Mesodermal cell (in vitro differentiated cells): ENCODE measurements around the gene CXCR5.
A peak's percentile ranks its signal among the peaks of the same experiment; 100 is the strongest.

ENCODE experiments used
- H3K27ac ChIP-seq: 2 replicates; pipeline ENCODE4 v1.7.0; 2013; ENCODE audit warnings: mild to moderate bottlenecking, low read depth, low read length, moderate library complexity; ENCODE audit not compliant: severe bottlenecking
- H3K36me3 ChIP-seq: 2 replicates; pipeline ENCODE4 v1.7.1; 2013; ENCODE audit warnings: mild to moderate bottlenecking, low read length, moderate library complexity; ENCODE audit not compliant: control insufficient read depth, insufficient read depth
- H3K4me1 ChIP-seq: one replicate; pipeline ENCODE4 v1.7.1; 2013; ENCODE audit warnings: mild to moderate bottlenecking, low read length; ENCODE audit not compliant: insufficient read depth, control insufficient read depth, poor library complexity, severe bottlenecking
- H3K4me3 ChIP-seq: 2 replicates; pipeline ENCODE4 v1.7.0; 2013; ENCODE audit warnings: low read length, control low read depth, mild to moderate bottlenecking; ENCODE audit not compliant: insufficient read depth, poor library complexity, severe bottlenecking; ENCODE audit errors: extremely low read depth
- H3K9me3 ChIP-seq: 2 replicates; pipeline ENCODE4 v1.7.1; 2013; ENCODE audit warnings: mild to moderate bottlenecking, low read length, moderate library complexity; ENCODE audit not compliant: control insufficient read depth
- WGBS, 2 experiments: methylation state at CpG; one replicate each; pipeline ENCODE4 v1.1.5; 2013; ENCODE audit warnings: missing lambda C conversion rate in 2 of 2; ENCODE audit not compliant: insufficient coverage in 2 of 2; 5-methylcytosine and 5-hydroxymethylcytosine counted together

CXCR5 gene

DNA sequence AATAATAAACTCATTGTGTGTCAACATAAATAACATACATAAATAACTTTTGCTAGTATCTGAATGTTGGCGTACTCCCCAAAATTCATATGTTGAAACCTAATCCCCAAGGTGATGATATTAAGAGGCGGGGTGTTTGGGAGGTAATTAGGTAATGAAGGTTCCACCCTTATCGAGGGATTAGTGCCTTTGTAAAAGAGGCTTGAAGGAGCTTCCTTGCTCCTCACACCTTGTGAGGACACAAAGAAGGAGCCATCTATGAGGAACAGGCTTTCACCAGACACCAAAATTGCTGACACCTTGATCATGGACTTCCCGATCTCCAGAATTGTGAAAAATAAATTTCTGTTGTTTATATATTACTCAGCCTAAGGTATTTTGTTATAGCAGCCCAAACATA, 33.9 kb upstream of the CXCR5 start:
- no peaks in the 10 kb centered on the region for H3K9me3 ChIP-seq
- no peak overlapping the region for H3K4me3 ChIP-seq
- H3K4me1 ChIP-seq, result peaks cover 2% of the 10 kb centered on the region
- 88 to 100% methylated on average over 1 of the region's 4 CpGs for WGBS, 2 experiments
- H3K36me3 ChIP-seq, result no peaks in the 10 kb centered on the region
- no peak overlapping the region for H3K27ac ChIP-seq

DNA sequence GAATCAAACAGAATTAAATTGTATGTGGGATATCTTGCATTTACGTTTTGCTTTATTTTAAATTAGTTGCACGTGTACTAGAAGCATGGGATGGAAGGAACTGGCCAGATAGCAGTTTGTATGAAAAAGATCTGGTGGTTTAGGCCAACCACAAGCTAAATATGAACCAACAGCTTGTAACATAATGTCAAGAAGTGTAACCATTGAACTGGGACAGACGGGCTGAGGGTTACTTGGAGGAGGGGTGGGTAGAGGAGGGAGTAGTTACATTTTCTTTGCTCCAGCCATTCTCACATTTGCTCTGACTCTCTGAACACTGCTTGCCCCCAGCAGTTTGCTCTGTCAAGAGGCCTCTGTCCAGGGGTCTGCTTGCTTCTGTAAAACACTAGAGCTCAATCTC, 31.7 kb upstream of the CXCR5 start:
- H3K9me3 ChIP-seq, result no peaks in the 10 kb centered on the region
- H3K27ac ChIP-seq, result no peak overlapping the region
- H3K4me3 ChIP-seq, result no peak overlapping the region
- H3K4me1 ChIP-seq, result no peaks in the 10 kb centered on the region
- WGBS, 2 experiments, result 80 to 83% methylated on average over 1 to 2 of the region's 3 CpGs
- H3K36me3 ChIP-seq, result no peaks in the 10 kb centered on the region

DNA sequence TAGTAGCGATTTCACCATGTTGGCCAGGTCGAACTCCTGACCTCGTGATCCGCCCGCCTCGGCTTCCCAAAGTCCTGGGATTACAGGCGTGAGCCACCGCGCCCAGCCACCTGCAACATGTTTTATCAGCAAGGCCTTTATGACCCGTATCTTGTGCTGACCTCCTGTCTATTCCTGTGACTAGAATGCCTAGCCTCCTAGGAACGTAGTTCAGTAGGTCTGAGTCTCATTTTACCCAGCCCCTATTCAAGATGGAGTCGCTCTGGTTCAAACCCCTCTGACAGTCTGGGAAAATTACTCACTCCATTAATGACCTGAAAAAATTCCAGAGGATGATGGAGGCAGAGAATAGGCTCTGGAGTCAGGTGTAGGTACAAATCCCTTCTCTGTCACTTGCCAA, 30.0 kb upstream of the CXCR5 start:
- Histone ChIP-seq H3K4me3 (no peak overlapping the region), H3K27ac (no peak overlapping the region), H3K9me3 (no peaks in the 10 kb centered on the region), H3K36me3 (no peaks in the 10 kb centered on the region), H3K4me1 (no peaks in the 10 kb centered on the region)
- WGBS, 2 experiments, result 96 to 99% methylated on average over 10 to 11 of the region's 12 CpGs

DNA sequence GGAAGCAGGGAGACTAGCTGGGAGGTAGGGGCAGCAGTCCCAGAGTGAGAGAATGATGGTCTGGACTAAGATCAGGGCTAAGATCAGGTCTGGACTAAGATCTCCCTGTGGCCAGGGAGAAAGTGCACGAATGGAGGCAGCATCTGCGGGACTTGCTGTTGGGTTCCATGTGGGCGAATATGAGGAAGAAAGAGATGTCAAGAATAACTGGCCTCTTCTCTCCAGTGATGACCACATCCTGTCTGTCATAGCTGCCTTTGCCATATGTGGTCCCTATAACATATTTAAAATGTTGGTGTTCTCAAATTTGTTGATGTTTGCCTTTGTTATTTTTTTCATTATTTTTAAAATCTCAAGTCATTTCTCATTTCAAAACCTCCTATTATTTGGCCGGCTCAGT, 27.4 kb upstream of the CXCR5 start:
- H3K4me3 ChIP-seq, result no peak overlapping the region
- no peak overlapping the region for H3K27ac ChIP-seq
- H3K36me3 ChIP-seq, result no peaks in the 10 kb centered on the region
- H3K4me1 ChIP-seq, result no peaks in the 10 kb centered on the region
- 83 to 86% methylated on average over 2 to 3 of the region's 4 CpGs for WGBS, 2 experiments
- H3K9me3 ChIP-seq, result no peaks in the 10 kb centered on the region

DNA sequence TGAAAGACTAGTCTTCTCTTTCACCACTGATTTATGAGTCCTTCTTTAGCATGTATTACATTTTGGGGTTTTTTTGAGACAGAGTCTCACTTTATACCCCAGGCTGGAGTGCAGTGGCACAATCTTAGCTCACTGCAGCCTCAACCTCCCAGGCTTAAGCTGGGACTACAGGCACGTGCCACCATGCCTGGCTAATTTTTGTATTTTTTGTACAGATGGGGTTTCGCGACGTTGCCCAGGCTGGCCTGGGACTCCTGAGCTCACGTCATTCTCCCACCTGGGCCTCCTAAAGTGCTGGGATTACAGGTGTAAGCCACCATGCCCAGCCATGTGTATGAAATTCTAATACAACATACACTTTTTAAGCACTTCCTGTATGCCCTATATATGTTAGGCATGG, 26.3 kb upstream of the CXCR5 start:
- 96 to 100% methylated on average over 1 to 5 of the region's 5 CpGs for WGBS, 2 experiments

DNA sequence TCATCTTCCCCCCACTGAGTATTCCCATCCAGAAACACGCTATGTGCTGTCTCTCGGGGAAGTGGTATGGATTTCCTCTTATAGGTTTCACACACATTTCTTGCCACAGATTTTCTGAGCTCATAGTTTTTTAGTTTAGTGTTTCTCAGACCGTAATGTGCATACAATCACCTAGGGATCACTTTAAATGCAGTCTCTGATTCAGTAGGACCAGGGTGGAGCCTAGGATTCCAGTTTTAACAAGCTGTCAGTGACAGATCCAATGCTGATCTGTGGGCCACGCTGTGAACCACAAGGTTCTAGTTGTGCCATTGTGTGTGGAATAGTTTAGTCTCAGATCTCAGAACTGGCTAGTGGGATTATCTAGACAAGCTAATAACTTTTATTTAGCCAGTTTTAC, 23.7 kb upstream of the CXCR5 start:
- H3K4me1 ChIP-seq, result no peaks in the 10 kb centered on the region
- no peaks in the 10 kb centered on the region for H3K9me3 ChIP-seq
- H3K27ac ChIP-seq, result no peak overlapping the region
- 94 to 96% methylated on average over 3 of the region's 4 CpGs for WGBS, 2 experiments
- no peaks in the 10 kb centered on the region for H3K36me3 ChIP-seq
- H3K4me3 ChIP-seq, result no peak overlapping the region

More for the DNA sequence above, 26.3 kb upstream of the CXCR5 start:
- H3K27ac ChIP-seq, result no peak overlapping the region
- no peak overlapping the region for H3K4me3 ChIP-seq
- no peaks in the 10 kb centered on the region for H3K36me3 ChIP-seq
- no peaks in the 10 kb centered on the region for H3K9me3 ChIP-seq
- H3K4me1 ChIP-seq, result no peaks in the 10 kb centered on the region

DNA sequence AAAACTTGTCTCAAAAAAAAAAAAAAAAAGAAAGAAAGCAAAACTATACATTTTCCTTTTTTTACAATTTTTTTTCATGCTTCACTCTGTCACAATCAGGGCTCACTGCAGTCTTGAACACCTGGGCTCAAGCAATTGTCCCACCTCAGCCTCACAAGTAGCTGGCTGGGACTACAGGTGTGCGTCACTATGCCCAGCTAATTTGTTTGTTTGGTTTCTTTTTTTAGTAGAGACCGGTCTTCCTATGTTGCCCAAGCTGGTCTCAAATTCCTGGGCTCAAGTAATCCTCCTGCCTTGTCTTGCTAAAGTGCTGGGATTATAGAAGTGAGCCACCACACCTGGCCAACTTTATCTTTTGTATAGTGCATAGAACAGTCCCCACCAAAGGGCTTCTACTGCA, 15.0 kb upstream of the CXCR5 start:
- 100% methylated on average over 1 of the region's 2 CpGs; no CpG with 5 or more reads in 1 of the 2 experiments for WGBS, 2 experiments

DNA sequence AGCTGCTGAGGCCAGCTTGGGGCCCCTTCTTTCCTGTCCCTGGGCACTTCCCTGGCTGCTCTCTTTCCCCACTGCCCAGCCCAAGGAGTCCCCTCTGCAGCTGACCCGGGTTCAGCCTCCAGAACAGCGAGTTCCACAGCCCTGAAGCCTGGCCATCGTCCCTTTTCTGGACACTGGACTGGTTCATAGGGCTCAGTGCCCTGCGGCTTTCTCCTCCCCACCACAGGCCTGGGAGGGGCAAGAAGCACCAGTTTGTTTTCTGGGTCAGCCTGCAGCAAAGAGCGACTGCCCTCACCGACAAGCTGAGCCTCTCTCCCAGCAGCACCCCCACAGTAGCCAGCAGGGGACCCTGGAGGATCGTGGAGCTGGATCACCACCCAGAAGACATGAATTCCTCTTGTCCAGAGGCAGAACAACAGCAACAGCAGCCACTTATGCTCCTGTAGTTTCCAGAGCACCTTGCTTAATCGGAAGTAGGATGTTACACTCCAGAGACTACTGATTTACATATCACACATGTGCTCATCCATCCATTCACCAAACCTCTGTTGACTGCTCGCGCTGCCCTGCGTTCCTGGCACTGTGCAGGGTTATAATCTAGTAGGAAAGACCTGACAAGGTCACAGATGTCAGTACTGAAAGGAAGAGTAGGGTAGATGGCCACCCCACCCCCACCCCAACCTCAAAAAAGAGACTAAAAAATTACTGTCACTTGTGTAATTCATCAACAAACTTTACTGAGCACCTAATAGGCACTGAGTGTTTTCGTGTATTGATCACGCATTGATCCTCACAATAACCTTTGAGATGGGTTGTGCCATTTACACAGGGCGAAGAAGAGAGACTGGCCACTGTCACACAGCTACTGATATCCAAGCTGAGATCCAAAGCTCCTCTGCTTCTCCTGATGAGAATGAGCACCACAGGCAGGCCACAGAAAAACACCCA, 13.0 kb upstream of the CXCR5 start:
- no peaks in the 10 kb centered on the region for H3K9me3 ChIP-seq
- no peaks in the 10 kb centered on the region for H3K36me3 ChIP-seq
- H3K4me3 ChIP-seq, result no peak overlapping the region
- H3K4me1 ChIP-seq, result peaks cover 11% of the 10 kb centered on the region
- 56 to 62% methylated on average over 10 of the region's 14 CpGs for WGBS, 2 experiments
- H3K27ac ChIP-seq, result peak overlapping the region; percentile 59

More for the DNA sequence above, 15.0 kb upstream of the CXCR5 start:
- Histone ChIP-seq H3K4me1 (peaks cover 11% of the 10 kb centered on the region), H3K9me3 (no peaks in the 10 kb centered on the region), H3K36me3 (no peaks in the 10 kb centered on the region), H3K4me3 (no peak overlapping the region), H3K27ac (no peak overlapping the region)

DNA sequence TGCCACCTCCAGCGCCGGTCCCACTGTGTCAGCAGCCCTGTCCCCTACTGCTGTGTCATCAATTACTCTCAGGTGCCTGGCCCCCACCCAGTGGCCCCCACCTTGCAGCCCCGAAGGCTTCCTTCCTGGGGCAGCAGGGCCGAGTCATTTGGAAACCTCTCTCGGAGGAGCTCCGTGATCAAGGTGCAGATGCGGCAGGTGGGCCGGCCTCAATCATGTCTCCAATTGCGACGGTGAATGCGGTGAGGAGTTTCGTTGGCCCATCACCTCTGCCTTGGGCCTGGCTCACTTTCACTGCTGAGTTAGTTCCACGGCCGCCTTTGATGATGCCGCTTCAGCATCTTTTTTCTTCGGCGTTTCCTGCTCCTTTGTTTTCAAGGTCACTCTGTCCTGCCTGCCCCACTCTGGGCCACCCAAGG, 11.3 kb upstream of the CXCR5 start:
- Histone ChIP-seq H3K27ac (no peak overlapping the region), H3K36me3 (no peaks in the 10 kb centered on the region), H3K4me3 (no peak overlapping the region), H3K9me3 (no peaks in the 10 kb centered on the region), H3K4me1 (peaks cover 11% of the 10 kb centered on the region)
- 84 to 93% methylated on average over 15 to 17 of the region's 17 CpGs for WGBS, 2 experiments

DNA sequence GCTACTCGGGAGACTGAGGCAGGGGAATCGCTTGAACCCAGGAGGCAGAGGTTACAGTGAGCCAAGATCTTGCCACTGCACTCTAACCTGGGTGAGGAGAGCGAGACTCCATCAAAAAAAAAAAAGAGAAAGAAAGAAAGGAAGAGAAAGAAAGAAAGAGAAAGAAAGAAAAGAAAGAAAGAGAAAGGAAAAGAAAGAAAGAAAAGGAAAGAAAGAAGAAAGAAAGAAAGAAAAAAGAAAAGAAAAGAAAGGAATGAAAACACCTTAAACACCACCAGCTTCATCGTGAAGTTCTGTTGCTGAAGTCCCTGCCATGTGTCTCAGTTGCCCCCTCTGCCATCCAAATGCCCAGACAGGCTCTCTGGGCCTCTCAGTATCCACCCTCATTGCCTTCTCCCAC, 9.9 kb upstream of the CXCR5 start:
- 88 to 90% methylated on average over 3 to 4 of the region's 4 CpGs for WGBS, 2 experiments
- Histone ChIP-seq H3K36me3 (no peaks in the 10 kb centered on the region), H3K9me3 (no peaks in the 10 kb centered on the region), H3K27ac (no peak overlapping the region), H3K4me1 (peaks cover 14% of the 10 kb centered on the region), H3K4me3 (no peak overlapping the region)

DNA sequence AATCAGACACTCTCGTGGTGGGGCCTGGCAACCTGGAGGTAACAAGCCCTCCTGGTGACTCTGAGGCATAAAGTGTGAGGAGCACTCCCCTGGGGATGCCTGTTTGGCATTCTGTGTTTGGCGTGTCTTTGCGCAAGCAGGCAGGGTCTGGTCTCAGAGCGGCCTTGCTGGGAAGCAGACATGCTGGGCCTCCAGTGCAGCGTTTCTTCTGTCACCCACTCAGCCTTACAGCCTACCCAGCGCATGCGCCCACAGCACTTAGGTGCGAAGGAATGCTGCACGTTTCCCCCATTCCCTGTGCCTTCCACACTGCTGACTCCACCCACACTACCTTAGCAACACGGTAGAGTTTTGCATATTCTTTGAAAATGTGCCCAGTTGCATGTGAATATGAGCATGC, 7.4 kb upstream of the CXCR5 start:
- H3K4me3 ChIP-seq, result no peak overlapping the region
- no peaks in the 10 kb centered on the region for H3K36me3 ChIP-seq
- 92 to 96% methylated on average over 7 to 8 of the region's 10 CpGs for WGBS, 2 experiments
- H3K4me1 ChIP-seq, result peaks cover 3% of the 10 kb centered on the region
- H3K27ac ChIP-seq, result no peak overlapping the region
- no peaks in the 10 kb centered on the region for H3K9me3 ChIP-seq
